Right lobe of liver (tissue), 6 donors: ENCODE results near the gene RSF1. TPM values are rescaled to one million over a fixed set of nuclear protein-coding genes. Genes with fewer than 3 reads are reported as not detected.

Source experiments
- ATAC-seq, 4 donors: fragments of 200-7000 bp; cut with Tn5 transposase; one replicate each; pipeline ENCODE4 v1.9.1; 2020; ENCODE audit warnings: mild to moderate bottlenecking in 4 of 4, moderate library complexity in 4 of 4
- DNase-seq, 3 donors: peaks; one replicate each; pipeline ENCODE4 v3.0.0-alpha.2; 2020
- H3K27ac ChIP-seq, 3 donors: fragments of 200-600 bp; one replicate each; pipeline ENCODE4 v1.8.0; 2022
- H3K27me3 ChIP-seq, 2 donors: fragments of 200-600 bp; one replicate each; pipeline ENCODE4 v1.8.0; 2022
- H3K36me3 ChIP-seq, 4 donors: fragments of 200-600 bp; sonication (generic) in 1 of 4; one replicate each; pipeline versions ENCODE4 v1.5.1 to v1.8.0; 2017 to 2022; ENCODE audit warnings: control low read depth in 1 of 4
- H3K4me1 ChIP-seq, 4 donors: fragments of 200-600 bp; sonication (generic) in 1 of 4; one replicate each; pipeline versions ENCODE4 v1.5.1 to v1.8.0; 2017 to 2022; ENCODE audit warnings: control low read depth in 1 of 4
- H3K4me3 ChIP-seq, 3 donors: fragments of 200-600 bp; one replicate each; pipeline ENCODE4 v1.8.0; 2022
- H3K9me3 ChIP-seq, 4 donors: fragments of 200-600 bp; sonication (generic) in 1 of 4; one replicate each; pipeline versions ENCODE4 v1.5.1 to v1.8.0; 2017 to 2022; ENCODE audit warnings: control low read depth in 1 of 4
- POLR2A ChIP-seq: fragments of 450-650 bp; IDR thresholded peaks from one replicate; pipeline ENCODE4 v1.6.1; 2017; ENCODE audit warnings: antibody characterized with exemption, mild to moderate bottlenecking
- WGBS: methylation state at CpG from one replicate; pipeline ENCODE4 v1.1.6; 2018; ENCODE audit warnings: low coverage, low lambda C conversion rate; ENCODE audit not compliant: insufficient coverage; ENCODE audit errors: missing lambda C conversion rate; 5-methylcytosine and 5-hydroxymethylcytosine counted together
- intact Hi-C, 2 donors: fragments of 100-400 bp; cut with DNase I; formaldehyde crosslinking; loops; one replicate each; pipeline versions ENCODE4 v1.11.2 to v1.14.1; 2022
- total RNA-seq, 6 experiments: library from RNA; depleted of rRNA in 2 of 6; stranded (reverse); fragments of >200 nt in 2 of 6; fragmentation: NEBNext Ultra II Directional in 3 of 6; extraction: Animal tissue kit (Norgen Biotek cat#: 25700) in 3 of 6; gene quantifications; one replicate each; pipeline versions ENCODE4 v1.1.0 to v1.2.4, GENCODE V29; 2016 to 2023
- TF ChIP-seq, protein P1 (sequence below), 4 donors: fragments of 200-600 bp in 3 of 4; fragments of 450-650 bp in 1 of 4; IDR thresholded peaks; one replicate each; pipeline versions ENCODE4 v1.5.1 to v1.8.0; 2016 to 2022; ENCODE audit warnings: antibody characterized with exemption in 4 of 4, mild to moderate bottlenecking in 2 of 4
- donor health status: DM: no; HTN: yes; CAD: no.
- donor health status: DM: no; HTN: no; CAD: no.
- donor health status: DM: no; HTN: no; CAD: no.
- donor health status: DM: no; HTN: yes; CAD: no.
- donor health status: DM: no; HTN: yes; CAD: no.

Gene RSF1
- total RNA-seq, 6 experiments from 2014 or later, result 8.4 to 23.0 (median 20.6) TPM

DNA sequence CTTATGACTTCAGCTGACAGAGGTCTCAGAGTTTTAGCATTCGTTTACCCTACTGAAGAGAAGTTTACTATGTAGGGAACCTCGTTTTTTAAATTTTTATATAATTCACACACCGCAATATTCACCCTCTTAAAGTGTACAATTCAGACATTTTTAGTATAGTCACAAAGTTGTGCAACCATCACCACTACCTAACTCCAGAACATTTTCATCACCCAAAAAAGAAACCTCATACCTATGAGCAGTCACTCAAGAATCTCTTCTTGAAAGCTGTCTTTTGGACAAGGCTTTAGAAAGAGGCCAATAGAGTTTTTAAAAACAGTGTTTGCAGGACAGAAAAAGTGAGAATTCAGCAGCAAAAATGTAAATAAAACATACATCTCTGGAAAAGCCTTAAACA, 143.4 kb downstream of the RSF1 start:
- intact Hi-C loops, result no loop called here
- no peaks in the 10 kb centered on the region for H3K4me1 ChIP-seq
- no peak for DNase-seq
- 96% methylated on average over 3 of the region's 3 CpGs for WGBS
- H3K27ac ChIP-seq, result no peak overlapping the region
- ATAC-seq, result no peak
- no peak for TF ChIP-seq POLR2A
- TF ChIP-seq, protein P1, sequence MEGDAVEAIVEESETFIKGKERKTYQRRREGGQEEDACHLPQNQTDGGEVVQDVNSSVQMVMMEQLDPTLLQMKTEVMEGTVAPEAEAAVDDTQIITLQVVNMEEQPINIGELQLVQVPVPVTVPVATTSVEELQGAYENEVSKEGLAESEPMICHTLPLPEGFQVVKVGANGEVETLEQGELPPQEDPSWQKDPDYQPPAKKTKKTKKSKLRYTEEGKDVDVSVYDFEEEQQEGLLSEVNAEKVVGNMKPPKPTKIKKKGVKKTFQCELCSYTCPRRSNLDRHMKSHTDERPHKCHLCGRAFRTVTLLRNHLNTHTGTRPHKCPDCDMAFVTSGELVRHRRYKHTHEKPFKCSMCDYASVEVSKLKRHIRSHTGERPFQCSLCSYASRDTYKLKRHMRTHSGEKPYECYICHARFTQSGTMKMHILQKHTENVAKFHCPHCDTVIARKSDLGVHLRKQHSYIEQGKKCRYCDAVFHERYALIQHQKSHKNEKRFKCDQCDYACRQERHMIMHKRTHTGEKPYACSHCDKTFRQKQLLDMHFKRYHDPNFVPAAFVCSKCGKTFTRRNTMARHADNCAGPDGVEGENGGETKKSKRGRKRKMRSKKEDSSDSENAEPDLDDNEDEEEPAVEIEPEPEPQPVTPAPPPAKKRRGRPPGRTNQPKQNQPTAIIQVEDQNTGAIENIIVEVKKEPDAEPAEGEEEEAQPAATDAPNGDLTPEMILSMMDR (IDR thresholded peaks at IDR 0.05), result no peak
- H3K4me3 ChIP-seq, result no peak overlapping the region
- peaks cover 0 to 48% (median 16%) of the 10 kb centered on the region in 4 donors for H3K36me3 ChIP-seq
- no peaks in the 10 kb centered on the region for H3K9me3 ChIP-seq
- no peaks in the 10 kb centered on the region for H3K27me3 ChIP-seq

GRCh38 chr11:77672264-77672663, 148.3 kb downstream of the RSF1 start:
- DNase-seq (no peak), ATAC-seq (no peak)
- no peak overlapping the region for H3K4me3 ChIP-seq
- WGBS, result 100% methylated on average over 1 of the region's 1 CpG
- H3K27me3 ChIP-seq, result no peaks in the 10 kb centered on the region
- H3K27ac ChIP-seq, result no peak overlapping the region
- no peaks in the 10 kb centered on the region for H3K9me3 ChIP-seq
- intact Hi-C loops, result no loop called here
- TF ChIP-seq, protein P1 (IDR thresholded peaks at IDR 0.05), result no peak
- no peak for TF ChIP-seq POLR2A
- H3K36me3 ChIP-seq, result peaks cover 0 to 88% (median 29%) of the 10 kb centered on the region in 4 donors
- H3K4me1 ChIP-seq, result no peaks in the 10 kb centered on the region

- H3K4me1 ChIP-seq, result no peaks in the 10 kb centered on the region
- no peaks in the 10 kb centered on the region for H3K27me3 ChIP-seq
- H3K9me3 ChIP-seq, result no peaks in the 10 kb centered on the region
- no peak overlapping the region for H3K4me3 ChIP-seq
- H3K27ac ChIP-seq, result no peak overlapping the region
- intact Hi-C loops, result no loop called here
- TF ChIP-seq, protein P1 (IDR thresholded peaks at IDR 0.05), result no peak
- TF ChIP-seq POLR2A, result no peak
- H3K36me3 ChIP-seq, result peaks cover 0 to 78% (median 23%) of the 10 kb centered on the region in 4 donors
- no peak for DNase-seq
- WGBS, result 80% methylated on average over 1 of the region's 2 CpGs
- no peak for ATAC-seq
Measured at GRCh38 chr11:77669848-77670511, 150.5 kb downstream of the RSF1 start.

DNA sequence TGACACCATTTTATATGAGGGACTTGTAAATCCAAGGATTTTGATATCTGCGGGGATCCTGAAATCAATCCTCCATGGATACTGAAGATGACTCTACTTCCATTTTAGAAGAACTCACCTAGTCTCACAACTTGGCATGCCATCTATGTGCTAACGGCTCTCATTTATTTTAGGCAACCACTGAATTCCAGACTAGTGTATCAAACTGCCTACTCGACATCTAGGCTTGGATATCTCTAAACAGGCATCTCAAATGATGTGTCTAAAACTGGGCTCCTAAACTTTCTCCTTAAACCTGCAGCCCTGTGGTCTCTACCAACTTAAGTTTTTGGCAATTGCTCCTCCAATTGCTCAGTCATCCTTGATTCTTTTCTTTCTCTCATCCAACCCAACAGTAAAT, 151.8 kb downstream of the RSF1 start:
- H3K36me3 ChIP-seq, result peaks cover 0 to 72% (median 21%) of the 10 kb centered on the region in 4 donors
- no peak overlapping the region for H3K4me3 ChIP-seq
- TF ChIP-seq POLR2A, result no peak
- TF ChIP-seq, protein P1 (IDR thresholded peaks at IDR 0.05), result no peak
- no peaks in the 10 kb centered on the region for H3K9me3 ChIP-seq
- H3K27me3 ChIP-seq, result no peaks in the 10 kb centered on the region
- ATAC-seq, result no peak
- no peak for DNase-seq
- H3K27ac ChIP-seq, result no peak overlapping the region
- no peaks in the 10 kb centered on the region for H3K4me1 ChIP-seq
- whole genome bisulfite sequencing, result 92% methylated on average over 2 of the region's 3 CpGs
- intact Hi-C loops, result no loop called here
